ENCODE data around the gene RUNX3. TPM values are rescaled to one million over a fixed set of nuclear protein-coding genes. Genes with fewer than 3 reads are reported as not detected.

Gene RUNX3
- polyA plus RNA-seq, 4 donors, result 1.1 to 5.4 (median 3.6) TPM

DNA sequence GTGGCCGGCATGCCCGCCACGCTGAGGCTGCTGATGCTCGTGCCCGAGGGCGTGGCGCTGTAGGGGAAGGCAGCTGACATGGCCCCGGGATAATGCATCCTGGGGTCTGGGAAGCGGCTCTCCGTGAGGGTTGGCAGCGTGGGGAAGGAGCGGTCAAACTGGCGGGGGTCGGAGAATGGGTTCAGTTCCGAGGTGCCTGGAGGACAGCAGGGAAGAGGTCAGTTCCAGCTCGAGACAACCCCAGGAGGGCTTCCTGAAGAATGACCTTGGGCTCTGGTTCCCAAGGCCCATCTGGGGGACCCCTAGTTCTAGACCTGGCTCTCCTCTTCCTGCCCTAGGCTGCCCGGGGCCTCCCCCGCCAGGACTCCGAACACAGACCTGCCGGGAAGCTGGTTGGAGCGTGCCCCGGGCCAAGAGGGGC, 27.6 kb downstream of the RUNX3 start:
- Histone ChIP-seq H3K4me3 (ENCODE audit: low read depth in 1 of 3, low read length in 3 of 3) (no peak overlapping the region), H3K36me3 (ENCODE audit: control insufficient read depth in 3 of 3, insufficient read depth in 2 of 3, low read depth in 1 of 3, low read length in 3 of 3) (peaks cover 0 to 2% (median 0%) of the 10 kb centered on the region in 3 donors), H3K4me1 (ENCODE audit: control insufficient read depth in 3 of 3, insufficient read depth in 2 of 3, low read depth in 1 of 3, low read length in 2 of 3) (peaks cover 0 to 9% (median 0%) of the 10 kb centered on the region in 3 donors), H3K27ac (ENCODE audit: low read depth in 1 of 3, low read length in 2 of 3) (no peak overlapping the region), H3K9me3 (ENCODE audit: control insufficient read depth in 2 of 2, insufficient read depth in 1 of 2, low read depth in 1 of 2, low read length in 1 of 2) (no peaks in the 10 kb centered on the region), H3K27me3 (ENCODE audit: control insufficient read depth in 3 of 3, insufficient read depth in 3 of 3, low read length in 3 of 3) (no peaks in the 10 kb centered on the region)
- DNase-seq, result no peak
- 93 to 95% (median 94%) methylated on average over 16 to 22 of the region's 22 CpGs for whole genome bisulfite sequencing, 3 donors
- FAIRE-seq, result no peak

DNA sequence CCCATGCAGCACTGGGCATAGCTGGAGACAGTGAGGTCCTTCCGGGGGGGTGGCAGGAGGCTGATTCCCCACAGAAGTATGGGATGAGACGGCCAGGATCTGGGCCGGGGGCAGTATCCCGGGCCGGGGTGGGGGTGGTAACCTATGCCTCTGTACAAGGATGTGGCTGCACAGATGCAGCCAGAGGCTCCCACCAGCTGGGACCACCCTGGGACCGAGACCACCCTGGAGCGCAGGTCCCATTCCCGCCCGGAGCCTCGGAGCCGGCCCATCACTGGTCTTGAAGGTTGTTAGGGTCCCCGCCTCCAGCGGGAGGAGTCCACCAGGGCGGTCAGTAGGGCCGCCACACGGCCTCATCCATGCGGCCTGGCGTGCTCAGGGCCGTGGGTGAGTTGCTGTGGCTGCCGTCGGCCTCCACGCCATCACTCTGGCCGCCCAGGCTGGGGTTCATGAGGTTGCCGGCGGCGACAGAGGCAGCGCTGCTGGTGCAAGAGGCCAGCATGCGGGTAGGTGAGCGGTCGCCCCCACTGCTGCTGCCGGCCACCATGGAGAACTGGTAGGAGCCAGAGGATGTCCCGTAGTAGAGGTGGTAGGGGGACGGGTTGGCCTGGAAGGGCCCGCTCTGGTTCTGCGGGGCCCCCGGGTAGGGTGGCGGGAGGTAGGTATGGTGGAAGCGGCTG, 28.1 kb downstream of the RUNX3 start:
- peaks cover 0 to 2% (median 0%) of the 10 kb centered on the region in 3 donors for H3K36me3 ChIP-seq (ENCODE audit: control insufficient read depth in 3 of 3, insufficient read depth in 2 of 3, low read depth in 1 of 3, low read length in 3 of 3)
- FAIRE-seq, result no peak
- no peaks in the 10 kb centered on the region for H3K9me3 ChIP-seq (ENCODE audit: control insufficient read depth in 2 of 2, insufficient read depth in 1 of 2, low read depth in 1 of 2, low read length in 1 of 2)
- no peak overlapping the region for H3K4me3 ChIP-seq (ENCODE audit: low read depth in 1 of 3, low read length in 3 of 3)
- peaks cover 0 to 11% (median 0%) of the 10 kb centered on the region in 3 donors for H3K4me1 ChIP-seq (ENCODE audit: control insufficient read depth in 3 of 3, insufficient read depth in 2 of 3, low read depth in 1 of 3, low read length in 2 of 3)
- DNase-seq, result no peak
- 92 to 97% (median 94%) methylated on average over 34 to 38 of the region's 38 CpGs for WGBS, 3 donors
- no peak overlapping the region for H3K27ac ChIP-seq (ENCODE audit: low read depth in 1 of 3, low read length in 2 of 3)
- H3K27me3 ChIP-seq (ENCODE audit: control insufficient read depth in 3 of 3, insufficient read depth in 3 of 3, low read length in 3 of 3), result no peaks in the 10 kb centered on the region

DNA sequence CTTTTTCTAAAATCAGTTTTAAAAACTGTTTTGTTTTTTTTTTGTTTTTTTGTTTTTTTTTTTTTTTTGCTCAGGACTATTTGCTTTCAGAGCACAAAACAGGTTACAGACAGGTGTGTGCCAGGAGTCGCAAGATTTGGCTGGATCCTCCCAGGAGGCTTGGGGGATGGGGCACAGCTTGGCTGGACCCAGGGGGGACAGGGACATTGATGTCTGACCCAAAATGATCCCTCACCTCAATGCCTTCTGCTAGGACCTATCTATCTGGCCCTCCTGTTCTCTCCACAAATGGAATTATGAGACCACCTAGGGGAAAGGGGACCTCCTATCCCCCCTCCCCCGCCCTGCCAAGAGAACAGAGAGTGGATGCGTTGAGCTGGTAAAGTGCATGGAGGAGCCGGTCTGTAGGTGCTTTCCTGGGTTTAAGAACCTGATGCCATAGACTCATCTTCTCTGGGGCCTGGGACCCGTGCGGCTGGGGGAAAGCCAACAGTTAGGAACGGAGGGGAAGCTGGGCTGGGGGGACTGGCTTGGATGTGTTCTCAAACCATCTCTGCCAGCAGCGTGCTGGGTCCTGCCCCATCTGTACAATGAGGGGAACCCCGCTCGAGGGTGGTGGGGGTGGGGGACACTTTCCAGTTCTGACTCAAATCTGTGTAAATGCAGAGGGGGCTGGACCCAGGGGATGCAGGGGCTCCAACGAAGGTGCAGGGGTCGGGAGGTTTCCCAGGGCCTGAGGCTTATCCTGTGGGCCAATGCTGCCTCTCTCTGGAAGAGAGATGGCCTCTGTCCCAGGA, 28.9 kb downstream of the RUNX3 start:
- Histone ChIP-seq H3K27me3 (ENCODE audit: control insufficient read depth in 3 of 3, insufficient read depth in 3 of 3, low read length in 3 of 3) (no peaks in the 10 kb centered on the region), H3K27ac (ENCODE audit: low read depth in 1 of 3, low read length in 2 of 3) (no peak overlapping the region), H3K36me3 (ENCODE audit: control insufficient read depth in 3 of 3, insufficient read depth in 2 of 3, low read depth in 1 of 3, low read length in 3 of 3) (peaks cover 0 to 2% (median 0%) of the 10 kb centered on the region in 3 donors), H3K4me3 (ENCODE audit: low read depth in 1 of 3, low read length in 3 of 3) (no peak overlapping the region), H3K4me1 (ENCODE audit: control insufficient read depth in 3 of 3, insufficient read depth in 2 of 3, low read depth in 1 of 3, low read length in 2 of 3) (peaks cover 0 to 11% (median 0%) of the 10 kb centered on the region in 3 donors), H3K9me3 (ENCODE audit: control insufficient read depth in 2 of 2, insufficient read depth in 1 of 2, low read depth in 1 of 2, low read length in 1 of 2) (no peaks in the 10 kb centered on the region)
- 75 to 89% (median 78%) methylated on average over 12 of the region's 12 CpGs for whole genome bisulfite sequencing, 3 donors
- FAIRE-seq, result no peak
- no peak for DNase-seq

DNA sequence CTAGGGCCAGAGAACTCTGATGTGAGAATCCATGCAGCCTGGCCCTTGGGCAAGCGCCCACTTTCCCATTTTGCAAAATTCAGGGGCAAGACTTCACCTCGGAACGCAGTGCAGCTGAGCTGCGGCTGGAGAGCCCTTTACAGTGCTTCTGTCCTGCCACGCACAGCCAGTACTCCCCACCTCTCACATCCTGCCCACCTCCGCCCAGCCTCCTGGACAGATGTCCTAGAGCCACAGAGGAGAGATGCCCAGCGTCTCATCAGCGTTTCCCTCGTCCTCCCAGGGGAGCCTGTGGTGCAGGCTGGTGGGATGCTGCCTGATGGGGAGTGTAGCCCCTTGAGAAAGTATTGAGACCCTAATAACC, 29.6 kb downstream of the RUNX3 start:
- no peak for FAIRE-seq
- H3K27me3 ChIP-seq (ENCODE audit: control insufficient read depth in 3 of 3, insufficient read depth in 3 of 3, low read length in 3 of 3), result no peaks in the 10 kb centered on the region
- DNase-seq, result no peak

DNA sequence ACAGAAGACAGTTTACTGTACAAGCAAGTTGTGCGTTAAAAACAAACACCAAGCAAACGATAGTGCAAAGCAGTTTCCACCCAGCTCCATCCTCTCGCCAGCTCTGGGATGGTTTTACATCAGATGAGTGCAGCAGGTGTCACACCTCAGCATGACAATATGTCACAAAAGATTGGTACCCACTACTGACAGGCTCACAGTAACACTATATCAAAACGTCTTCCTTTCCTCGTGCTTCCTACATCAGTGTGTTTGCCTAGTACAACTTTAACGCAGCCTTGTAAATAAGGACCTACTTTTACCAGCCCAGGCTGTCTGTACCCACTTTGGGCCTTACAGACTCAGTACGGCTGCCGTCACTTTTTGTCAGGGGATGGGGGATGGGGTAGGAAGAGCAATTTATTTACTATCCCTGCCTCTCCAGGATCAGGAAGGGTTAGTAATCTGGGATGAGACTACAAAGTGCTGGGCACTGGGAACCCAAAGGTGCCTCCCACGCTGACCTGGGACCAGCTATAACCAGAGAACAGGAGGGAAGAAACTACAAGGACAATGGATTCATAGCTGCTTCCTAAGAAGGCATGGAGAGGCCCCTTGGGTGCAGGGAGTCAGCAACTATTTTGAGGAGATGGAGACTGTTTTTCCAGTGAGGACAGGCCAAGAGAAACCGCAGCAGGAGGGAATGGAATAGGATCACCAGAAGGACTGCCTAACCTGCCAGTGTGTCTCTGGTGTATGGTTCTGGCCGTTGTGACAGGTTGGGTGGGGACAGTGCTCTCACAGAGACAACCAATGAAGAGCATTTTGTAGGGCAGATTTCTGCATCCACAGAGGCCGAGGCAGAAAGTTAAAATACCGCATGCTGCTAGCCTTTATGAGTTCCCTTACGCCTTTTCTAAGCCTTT, 30.2 kb downstream of the RUNX3 start:
- Histone ChIP-seq H3K27me3 (ENCODE audit: control insufficient read depth in 3 of 3, insufficient read depth in 3 of 3, low read length in 3 of 3) (no peaks in the 10 kb centered on the region), H3K4me1 (ENCODE audit: control insufficient read depth in 3 of 3, insufficient read depth in 2 of 3, low read depth in 1 of 3, low read length in 2 of 3) (peaks cover 0 to 11% (median 0%) of the 10 kb centered on the region in 3 donors), H3K27ac (ENCODE audit: low read depth in 1 of 3, low read length in 2 of 3) (no peak overlapping the region), H3K36me3 (ENCODE audit: control insufficient read depth in 3 of 3, insufficient read depth in 2 of 3, low read depth in 1 of 3, low read length in 3 of 3) (peaks cover 0 to 2% (median 0%) of the 10 kb centered on the region in 3 donors), H3K9me3 (ENCODE audit: control insufficient read depth in 2 of 2, insufficient read depth in 1 of 2, low read depth in 1 of 2, low read length in 1 of 2) (no peaks in the 10 kb centered on the region), H3K4me3 (ENCODE audit: low read depth in 1 of 3, low read length in 3 of 3) (no peak overlapping the region)
- 65 to 77% (median 72%) methylated on average over 14 of the region's 14 CpGs for WGBS, 3 donors
- DNase-seq, result no peak
- FAIRE-seq, result no peak

More for the DNA sequence above, 29.6 kb downstream of the RUNX3 start:
- no peak overlapping the region for H3K4me3 ChIP-seq (ENCODE audit: low read depth in 1 of 3, low read length in 3 of 3)
- H3K9me3 ChIP-seq (ENCODE audit: control insufficient read depth in 2 of 2, insufficient read depth in 1 of 2, low read depth in 1 of 2, low read length in 1 of 2), result no peaks in the 10 kb centered on the region
- peaks cover 0 to 2% (median 0%) of the 10 kb centered on the region in 3 donors for H3K36me3 ChIP-seq (ENCODE audit: control insufficient read depth in 3 of 3, insufficient read depth in 2 of 3, low read depth in 1 of 3, low read length in 3 of 3)
- 79 to 86% (median 85%) methylated on average over 9 of the region's 9 CpGs for WGBS, 3 donors
- H3K4me1 ChIP-seq (ENCODE audit: control insufficient read depth in 3 of 3, insufficient read depth in 2 of 3, low read depth in 1 of 3, low read length in 2 of 3), result peaks cover 0 to 11% (median 0%) of the 10 kb centered on the region in 3 donors
- no peak overlapping the region for H3K27ac ChIP-seq (ENCODE audit: low read depth in 1 of 3, low read length in 2 of 3)

DNA sequence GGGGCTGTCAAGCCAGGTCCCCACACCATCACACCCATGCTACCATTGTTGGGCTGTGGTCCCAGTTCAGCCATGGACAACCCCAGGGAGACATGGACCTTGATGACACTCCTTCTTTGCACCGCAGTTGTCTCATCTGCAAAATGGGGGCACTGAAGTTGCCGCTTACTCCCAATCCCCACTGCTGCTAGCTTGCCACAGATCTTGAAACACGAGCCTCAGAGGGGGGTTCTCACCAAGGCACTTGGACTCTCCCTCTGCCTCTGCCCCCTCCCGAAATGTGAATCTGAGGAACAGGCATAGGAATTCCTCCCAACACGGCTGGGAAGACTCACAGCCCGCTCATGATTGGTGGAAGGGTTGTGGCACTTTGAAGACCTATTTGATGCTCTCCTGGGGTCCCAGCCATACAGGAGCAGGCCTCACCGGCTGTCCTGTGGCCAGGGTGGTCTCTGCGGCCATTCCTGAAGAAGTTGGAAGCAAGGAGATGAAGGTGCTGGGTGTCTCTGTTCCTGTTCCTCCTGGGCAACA, 31.1 kb downstream of the RUNX3 start:
- no peak overlapping the region for H3K4me3 ChIP-seq (ENCODE audit: low read depth in 1 of 3, low read length in 3 of 3)
- peaks cover 0 to 11% (median 0%) of the 10 kb centered on the region in 3 donors for H3K4me1 ChIP-seq (ENCODE audit: control insufficient read depth in 3 of 3, insufficient read depth in 2 of 3, low read depth in 1 of 3, low read length in 2 of 3)
- no peak overlapping the region for H3K27ac ChIP-seq (ENCODE audit: low read depth in 1 of 3, low read length in 2 of 3)
- peaks cover 0 to 2% (median 0%) of the 10 kb centered on the region in 3 donors for H3K36me3 ChIP-seq (ENCODE audit: control insufficient read depth in 3 of 3, insufficient read depth in 2 of 3, low read depth in 1 of 3, low read length in 3 of 3)
- 82 to 88% (median 83%) methylated on average over 8 of the region's 8 CpGs for WGBS, 3 donors
- FAIRE-seq, result no peak
- no peaks in the 10 kb centered on the region for H3K9me3 ChIP-seq (ENCODE audit: control insufficient read depth in 2 of 2, insufficient read depth in 1 of 2, low read depth in 1 of 2, low read length in 1 of 2)
- no peaks in the 10 kb centered on the region for H3K27me3 ChIP-seq (ENCODE audit: control insufficient read depth in 3 of 3, insufficient read depth in 3 of 3, low read length in 3 of 3)
- no peak for DNase-seq

DNA sequence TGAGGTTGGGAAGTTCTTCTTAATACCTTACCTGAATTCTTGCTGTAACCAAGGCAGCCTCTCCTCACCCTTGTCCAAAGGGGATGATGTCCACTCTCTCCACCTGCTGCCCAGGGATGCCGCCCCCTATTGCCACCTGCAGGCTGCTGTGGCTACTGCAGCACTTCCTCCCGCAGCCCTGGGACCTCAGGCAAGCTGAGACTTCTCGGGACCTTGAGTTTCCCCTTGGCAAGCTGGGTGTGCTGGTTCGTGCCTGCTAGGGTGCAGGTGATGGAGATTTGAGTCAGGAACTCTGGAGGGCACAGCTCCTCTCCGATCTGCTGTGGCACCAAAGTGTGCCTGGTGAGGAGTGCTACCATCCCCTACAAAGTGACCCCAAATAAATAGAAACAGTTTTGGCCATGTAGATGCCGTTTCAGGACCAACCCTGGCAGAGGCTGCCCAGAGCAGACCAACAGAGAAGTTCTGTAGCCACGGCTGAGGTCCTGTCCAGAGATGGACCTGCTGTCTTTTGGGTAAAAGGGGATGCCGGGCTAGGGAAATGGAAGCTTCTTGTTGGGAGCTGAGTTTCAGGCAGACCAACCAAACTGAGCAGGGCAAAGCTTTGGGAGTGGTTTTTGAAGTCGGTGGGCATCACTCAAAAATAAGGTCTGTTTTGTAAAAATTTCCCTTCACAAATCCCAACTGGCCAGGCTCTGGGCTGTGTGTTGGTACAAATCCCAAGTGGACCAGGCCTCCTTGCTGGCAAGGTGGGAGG, 31.7 kb downstream of the RUNX3 start:
- Histone ChIP-seq H3K9me3 (ENCODE audit: control insufficient read depth in 2 of 2, insufficient read depth in 1 of 2, low read depth in 1 of 2, low read length in 1 of 2) (no peaks in the 10 kb centered on the region), H3K4me1 (ENCODE audit: control insufficient read depth in 3 of 3, insufficient read depth in 2 of 3, low read depth in 1 of 3, low read length in 2 of 3) (peaks cover 0 to 18% (median 0%) of the 10 kb centered on the region in 3 donors), H3K27ac (ENCODE audit: low read depth in 1 of 3, low read length in 2 of 3) (no peak overlapping the region), H3K27me3 (ENCODE audit: control insufficient read depth in 3 of 3, insufficient read depth in 3 of 3, low read length in 3 of 3) (no peaks in the 10 kb centered on the region), H3K36me3 (ENCODE audit: control insufficient read depth in 3 of 3, insufficient read depth in 2 of 3, low read depth in 1 of 3, low read length in 3 of 3) (peaks cover 0 to 2% (median 0%) of the 10 kb centered on the region in 3 donors), H3K4me3 (ENCODE audit: low read depth in 1 of 3, low read length in 3 of 3) (no peak overlapping the region)
- WGBS, 3 donors, result 31 to 39% (median 33%) methylated on average over 9 of the region's 9 CpGs
- peak in 1 of 2 donors; percentile 68 for DNase-seq
- no peak for FAIRE-seq

All from small intestine (tissue), 7 donors.